HCT116 (cell line): Measurements from ENCODE around the gene AARSD1. TPM values are rescaled to one million over a fixed set of nuclear protein-coding genes. Genes with fewer than 3 reads are reported as not detected.

ENCODE experiments used
- ATAC-seq: fragments of 200-7000 bp; cut with Tn5 transposase; 2 replicates; pipeline ENCODE4 v1.9.1; 2020; ENCODE audit warnings: mild to moderate bottlenecking, moderate library complexity
- BruUV-seq: library from RNA; stranded (reverse); fragments of 400-500 nt; replicated peaks from 2 replicates; lab custom pipeline; 2021; lab: Mats Ljungman, UMichigan
- CTCF ChIA-PET: fragments of 300-600 bp; sonication (Branson Sonifier 250); formaldehyde crosslinking; loops from one replicate; lab custom pipeline; 2021; ENCODE audit warnings: antibody characterized with exemption; lab: Charles Lee
- POLR2A ChIA-PET: fragments of 300-600, 350-600 bp; sonication (Branson Sonifier 250); formaldehyde crosslinking; loops from one replicate; lab custom pipeline; 2021; ENCODE audit warnings: antibody characterized with exemption; lab: Charles Lee
- RAD21 ChIA-PET, 2 experiments: fragments of 300-600 bp; sonication (Branson Sonifier 250); formaldehyde crosslinking; loops; one replicate each; lab custom pipeline; 2023; ENCODE audit warnings: low total read pairs in 2 of 2; ENCODE audit not compliant: uncharacterized antibody in 2 of 2, unreplicated experiment in 2 of 2, low non-redundant PET in 1 of 2; lab: Charles Lee
- DNase-seq: peaks from one replicate; pipeline ENCODE4 v3.0.0-alpha.2; 2010; ENCODE audit warnings: low read depth, low spot score
- H2AFZ ChIP-seq: fragments of 200-600 bp; shearing (Covaris generic), sonication (generic); 2 replicates; pipeline ENCODE4 v1.6.1; 2017; ENCODE audit warnings: low read depth, mixed run types, mixed read lengths, antibody characterized with exemption, low read length; ENCODE audit not compliant: poor library complexity, severe bottlenecking
- H3K27ac ChIP-seq: 2 replicates; pipeline ENCODE4 v1.5.1; 2012; ENCODE audit warnings: low read depth, low read length
- H3K27me3 ChIP-seq: fragments of 200-600 bp; sonication (generic); 2 replicates; pipeline ENCODE4 v1.6.1; 2016; ENCODE audit warnings: mixed run types, low read length, mixed read lengths; ENCODE audit not compliant: insufficient read depth
- H3K36me3 ChIP-seq, 2 experiments: fragments of 200-500 bp in 1 of 2; fragments of 200-600 bp in 1 of 2; sonication (Bioruptor generic) in 1 of 2; sonication (generic) in 1 of 2; 2 replicates each; pipeline versions ENCODE4 v1.5.1 to v1.6.1; 2014 to 2016; ENCODE audit warnings: low read length in 2 of 2, inconsistent platforms in 1 of 2, mixed read lengths in 1 of 2, mixed run types in 1 of 2; ENCODE audit not compliant: insufficient read depth in 2 of 2, control insufficient read depth in 1 of 2
- H3K4me1 ChIP-seq, 2 experiments: fragments of 200-600 bp in 1 of 2; sonication (generic) in 1 of 2; 2 replicates each; pipeline versions ENCODE4 v1.5.1 to v1.6.1; 2012 to 2017; ENCODE audit warnings: low read length in 2 of 2, inconsistent platforms in 1 of 2, mild to moderate bottlenecking in 1 of 2, mixed read lengths in 1 of 2, mixed run types in 1 of 2, moderate library complexity in 1 of 2; ENCODE audit not compliant: insufficient read depth in 2 of 2, control insufficient read depth in 1 of 2
- H3K4me2 ChIP-seq: fragments of 200-600 bp; sonication (generic); 2 replicates; pipeline ENCODE4 v1.6.1; 2017; ENCODE audit warnings: mixed run types, low read length, mixed read lengths
- H3K4me3 ChIP-seq, 2 experiments: fragments of 200-600 bp in 1 of 2; sonication (generic) in 1 of 2; replicated peaks in 1 of 2; 2 replicates each; pipeline ENCODE4 v1.5.1; 2011 to 2016; ENCODE audit warnings: low read length in 2 of 2, control low read depth in 1 of 2, low read depth in 1 of 2, mild to moderate bottlenecking in 1 of 2, mixed read lengths in 1 of 2, mixed run types in 1 of 2
- H3K79me2 ChIP-seq: fragments of 200-600 bp; sonication (generic); 2 replicates; pipeline ENCODE4 v1.6.1; 2017; ENCODE audit warnings: mild to moderate bottlenecking, mixed run types, low read length, moderate library complexity, mixed read lengths; ENCODE audit not compliant: insufficient read depth
- H3K9ac ChIP-seq: fragments of 200-600 bp; sonication (generic); 2 replicates; pipeline ENCODE4 v1.6.1; 2016; ENCODE audit warnings: low read length, mixed read lengths
- H3K9me2 ChIP-seq: fragments of 200-600 bp; sonication (generic), shearing (Covaris generic); 2 replicates; pipeline ENCODE4 v1.6.1; 2017; ENCODE audit warnings: mixed run types, mild to moderate bottlenecking, moderate library complexity; ENCODE audit not compliant: insufficient read depth
- H3K9me3 ChIP-seq, 2 experiments: fragments of 200-500 bp in 1 of 2; fragments of 200-600 bp in 1 of 2; sonication (Bioruptor generic) in 1 of 2; sonication (generic) in 1 of 2; 2 replicates each; pipeline ENCODE4 v1.6.1; 2014 to 2017; ENCODE audit warnings: low read length in 2 of 2, mixed read lengths in 2 of 2, inconsistent platforms in 1 of 2, low read depth in 1 of 2, mild to moderate bottlenecking in 1 of 2, mixed run types in 1 of 2, moderate library complexity in 1 of 2; ENCODE audit not compliant: control insufficient read depth in 1 of 2, insufficient read depth in 1 of 2
- H4K20me1 ChIP-seq: fragments of 200-600 bp; sonication (generic), shearing (Covaris generic); 2 replicates; pipeline ENCODE4 v1.6.1; 2017; ENCODE audit warnings: mixed run types, mild to moderate bottlenecking, moderate library complexity; ENCODE audit not compliant: insufficient read depth
- CEBPB ChIP-seq: IDR thresholded peaks from 2 replicates; pipeline ENCODE4 v1.6.1; 2012; ENCODE audit warnings: low read depth
- EGR1 ChIP-seq: IDR thresholded peaks from 2 replicates; pipeline ENCODE4 v1.6.1; 2012; ENCODE audit warnings: low read depth
- ELF1 ChIP-seq: IDR thresholded peaks from 2 replicates; pipeline ENCODE4 v1.6.1; 2012; ENCODE audit warnings: low read depth, borderline replicate concordance
- EZH2phosphoT487 ChIP-seq: fragments of 200-600 bp; IDR thresholded peaks from 2 replicates; pipeline ENCODE4 v1.6.1; 2018; ENCODE audit warnings: antibody characterized with exemption, borderline replicate concordance
- FOSL1 ChIP-seq: IDR thresholded peaks from 2 replicates; pipeline ENCODE4 v1.6.1; 2012; ENCODE audit warnings: low read depth
- JUND ChIP-seq: IDR thresholded peaks from 2 replicates; pipeline ENCODE4 v1.6.1; 2012
- POLR2AphosphoS5 ChIP-seq: IDR thresholded peaks from 2 replicates; pipeline ENCODE4 v1.6.1; 2011; ENCODE audit warnings: mild to moderate bottlenecking, low read depth, low read length, moderate library complexity
- SIN3A ChIP-seq: IDR thresholded peaks from 2 replicates; pipeline ENCODE4 v1.6.1; 2012; ENCODE audit warnings: low read depth
- SRF ChIP-seq: IDR thresholded peaks from 2 replicates; pipeline ENCODE4 v1.6.1; 2012; ENCODE audit warnings: low read depth
- TCF7L2 ChIP-seq: IDR thresholded peaks from 2 replicates; pipeline ENCODE4 v1.7.0; 2011; ENCODE audit warnings: borderline replicate concordance, inconsistent platforms; ENCODE audit not compliant: insufficient read depth, insufficient read length; ENCODE audit errors: extremely low read depth
- YY1 ChIP-seq: IDR thresholded peaks from 2 replicates; pipeline ENCODE4 v1.6.1; 2011; ENCODE audit warnings: low read length, low read depth, moderate library complexity, mild to moderate bottlenecking; ENCODE audit not compliant: insufficient replicate concordance; ENCODE audit errors: extremely low read depth
- intact Hi-C: fragments of 100-400 bp; cut with micrococcal nuclease; formaldehyde crosslinking; loops from 2 replicates; pipeline ENCODE4 v1.10.0; 2022
- total RNA-seq: library from RNA; stranded (reverse); gene quantifications from one replicate; pipeline ENCODE4 v1.2.1, GENCODE V29; 2021; ENCODE audit not compliant: unreplicated experiment
- TF ChIP-seq, protein P1 (sequence below): IDR thresholded peaks from 2 replicates; pipeline ENCODE4 v1.6.1; 2012

Gene AARSD1
- total RNA-seq, 1 experiment from 2014 or later = 65.9 TPM

DNA sequence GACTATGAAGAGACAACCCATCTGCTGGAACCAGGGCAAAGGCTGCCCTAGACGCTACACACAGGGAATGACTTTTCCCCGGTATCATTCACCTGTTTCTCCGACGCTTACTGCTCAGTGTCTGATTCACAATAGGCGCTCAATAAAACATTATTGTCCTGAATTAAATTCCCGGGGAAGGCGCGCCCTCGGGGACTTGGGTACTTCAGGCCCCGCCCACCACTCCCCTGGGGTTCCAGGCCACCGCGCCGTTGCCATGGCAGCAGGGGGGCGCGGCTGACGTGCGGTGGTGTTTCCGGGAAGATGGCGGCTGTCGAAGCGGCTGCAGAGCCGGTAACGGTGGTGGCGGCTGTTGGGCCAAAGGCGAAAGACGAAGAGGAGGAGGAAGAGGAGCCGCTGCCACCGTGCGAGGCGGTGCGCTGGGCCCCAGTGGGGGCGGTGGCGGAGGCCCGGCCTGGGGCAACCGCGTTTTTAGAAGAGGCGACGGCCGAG, 16.1 kb upstream of the AARSD1 start, which contains the start of gene RUNDC1:
Gene RUNDC1 (plus strand): TSS at position 292 of the 492 bp plus-strand sequence. CDS start 12 bp downstream, at position 304.
- H4K20me1 ChIP-seq = no peaks in the 10 kb centered on the region
- peaks cover 31% of the 10 kb centered on the region for H3K79me2 ChIP-seq
- peak within 1 kb of the TSS; percentile 90 for H3K27ac ChIP-seq
- peak; percentile 59 for DNase-seq
- CTCF ChIA-PET = interaction anchor here (0.9 to 1.0 kb wide), 2 partner anchors 15 to 18 kb away, joined by 3 to 7 read pairs; partner anchors contain the start of gene RPL27
- H3K9me3 ChIP-seq = no peaks in the 10 kb centered on the region
- TF ChIP-seq SRF (0 out of 2 replicates have a peak, but pooled peaks have one; percentile 3), JUND (no peak), CEBPB (no peak), POLR2AphosphoS5 (peak; percentile 68), YY1 (peak; percentile 97), FOSL1 (no peak), ELF1 (peak; percentile 69; the same call in 1 of the 2 replicates), EGR1 (peak; percentile 49; the same call in 1 of the 2 replicates), EZH2phosphoT487 (no peak), TCF7L2 (no peak), SIN3A (0 out of 2 replicates have a peak, but pooled peaks have one; percentile 73)
- TF ChIP-seq, protein P1, sequence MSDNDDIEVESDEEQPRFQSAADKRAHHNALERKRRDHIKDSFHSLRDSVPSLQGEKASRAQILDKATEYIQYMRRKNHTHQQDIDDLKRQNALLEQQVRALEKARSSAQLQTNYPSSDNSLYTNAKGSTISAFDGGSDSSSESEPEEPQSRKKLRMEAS = peak; percentile 50; the same call in 1 of the 2 replicates
- peak within 1 kb of the TSS; percentile 91 for H3K9ac ChIP-seq
- ATAC-seq = peak; percentile 84
- H3K4me2 ChIP-seq = peak within 1 kb of the TSS; percentile 93
- POLR2A ChIA-PET = interaction anchor here (1.0 to 1.3 kb wide), 2 partner anchors 15 to 18 kb away, joined by 4 to 7 read pairs; partner anchors contain the start of gene RPL27
- H2AFZ ChIP-seq = no peak within 1 kb of the TSS
- H3K36me3 ChIP-seq = peaks cover 3 to 6% of the 10 kb centered on the region in 2 experiments; a peak in 1 of 4 replicates
- peak within 1 kb of the TSS; percentile 88 to 96 for H3K4me3 ChIP-seq
- intact Hi-C loops = no loop called here
- no peaks in the 10 kb centered on the region for H3K9me2 ChIP-seq
- peaks cover 13 to 28% of the 10 kb centered on the region in 2 experiments for H3K4me1 ChIP-seq
- BruUV-seq = no TSS peak
- RAD21 ChIA-PET = no interaction called here
- no peaks in the 10 kb centered on the region for H3K27me3 ChIP-seq
